ENCODE measurements around the gene LPA. TPM values are rescaled to one million over a fixed set of nuclear protein-coding genes. Genes with fewer than 3 reads are reported as not detected.

The LPA gene
- total and polyA plus RNA-seq, 4 donors, result 0.03 to 1.1 TPM; not detected in 2

GRCh38 chr6:160487116-160487515 lies 177.0 kb downstream of the LPA start:
- DNase-seq, result no peak
- H3K4me1 ChIP-seq (ENCODE audit: control insufficient read depth in 5 of 5, insufficient read depth in 5 of 5, low read length in 5 of 5), result no peaks in the 10 kb centered on the region
- H3K27ac ChIP-seq (ENCODE audit: low read depth in 1 of 2, low read length in 1 of 2), result no peak overlapping the region
- no peak for ATAC-seq (ENCODE audit: insufficient read depth, low FRiP score)
- no peaks in the 10 kb centered on the region for H3K27me3 ChIP-seq (ENCODE audit: control insufficient read depth in 3 of 3, insufficient read depth in 3 of 3, low read length in 2 of 3)
- WGBS, 2 donors, result 90 to 94% methylated on average over 11 of the region's 11 CpGs
- peaks cover 0 to 1% (median 0%) of the 10 kb centered on the region in 4 donors for H3K9me3 ChIP-seq (ENCODE audit: control insufficient read depth in 4 of 4, insufficient read depth in 3 of 4, low read length in 3 of 4)
- no peak overlapping the region for H3K9ac ChIP-seq (ENCODE audit: insufficient read depth in 1 of 2, low read length in 2 of 2)
- H3K4me3 ChIP-seq, result no peak overlapping the region
- H3K36me3 ChIP-seq (ENCODE audit: control insufficient read depth in 4 of 4, insufficient read depth in 4 of 4, low read length in 4 of 4), result no peaks in the 10 kb centered on the region
- TF ChIP-seq CTCF (IDR thresholded peaks at IDR 0.05; ENCODE audit: control extremely low read depth, extremely low read depth), result no peak

Other genes with a start within 250 kb of the LPA start
- gene PLG, start 38.0 kb upstream of the LPA start, total RNA-seq, result 1 to 10 TPM; 1.5 to 1.7 TPM
- under 1 TPM in 1 of 2 donors, not detected in 1; 0.52 TPM for gene PLG, start 38.0 kb upstream of the LPA start, polyA plus RNA-seq

Data from lung (tissue), 12 donors.